ENCODE measurements around the gene NACC2.
"Not testable (repeated sequence)": the region's sequence is repeated elsewhere in the genome, so short reads cannot be mapped to it uniquely, and the experiment has no call there.

DNA sequence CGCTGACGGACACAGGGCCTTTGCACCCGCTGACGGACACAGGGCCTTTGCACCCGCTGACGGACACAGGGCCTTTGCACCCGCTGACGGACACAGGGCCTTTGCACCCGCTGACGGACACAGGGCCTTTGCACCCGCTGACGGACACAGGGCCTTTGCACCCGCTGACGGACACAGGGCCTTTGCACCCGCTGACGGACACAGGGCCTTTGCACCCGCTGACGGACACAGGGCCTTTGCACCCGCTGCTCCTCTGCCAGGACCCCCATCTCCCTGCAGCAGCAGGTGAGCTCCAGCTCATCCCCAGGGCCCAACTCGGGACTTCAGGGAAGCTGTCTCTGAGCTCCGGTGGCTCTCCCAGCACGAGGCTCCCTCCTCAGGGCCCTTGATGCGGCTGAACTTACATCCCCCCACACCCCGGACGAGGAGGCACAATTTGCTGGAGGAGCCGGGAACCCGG is 6.6 kb upstream of the NACC2 start:
- not testable (repeated sequence) for TF ChIP-seq EP300, POLR2A (IDR thresholded peaks at IDR 0.05)
- TF ChIP-seq, protein P1, sequence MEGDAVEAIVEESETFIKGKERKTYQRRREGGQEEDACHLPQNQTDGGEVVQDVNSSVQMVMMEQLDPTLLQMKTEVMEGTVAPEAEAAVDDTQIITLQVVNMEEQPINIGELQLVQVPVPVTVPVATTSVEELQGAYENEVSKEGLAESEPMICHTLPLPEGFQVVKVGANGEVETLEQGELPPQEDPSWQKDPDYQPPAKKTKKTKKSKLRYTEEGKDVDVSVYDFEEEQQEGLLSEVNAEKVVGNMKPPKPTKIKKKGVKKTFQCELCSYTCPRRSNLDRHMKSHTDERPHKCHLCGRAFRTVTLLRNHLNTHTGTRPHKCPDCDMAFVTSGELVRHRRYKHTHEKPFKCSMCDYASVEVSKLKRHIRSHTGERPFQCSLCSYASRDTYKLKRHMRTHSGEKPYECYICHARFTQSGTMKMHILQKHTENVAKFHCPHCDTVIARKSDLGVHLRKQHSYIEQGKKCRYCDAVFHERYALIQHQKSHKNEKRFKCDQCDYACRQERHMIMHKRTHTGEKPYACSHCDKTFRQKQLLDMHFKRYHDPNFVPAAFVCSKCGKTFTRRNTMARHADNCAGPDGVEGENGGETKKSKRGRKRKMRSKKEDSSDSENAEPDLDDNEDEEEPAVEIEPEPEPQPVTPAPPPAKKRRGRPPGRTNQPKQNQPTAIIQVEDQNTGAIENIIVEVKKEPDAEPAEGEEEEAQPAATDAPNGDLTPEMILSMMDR (IDR thresholded peaks at IDR 0.05), result not testable (repeated sequence)

Measured in ovary (tissue), 3 donors.